T-helper 9 cell (primary cell): ENCODE measurements around the gene SPEM2.

Experiments used
- DNase-seq: peaks from one replicate; pipeline ENCODE4 v3.0.0-alpha.2; 2020
- total RNA-seq, 2 donors: gene quantifications; one replicate each; lab custom pipeline; 2026; lab: John Stamatoyannopoulos, UW

SPEM2 gene
- 0 reads per million in 2 donors for total RNA-seq

DNA sequence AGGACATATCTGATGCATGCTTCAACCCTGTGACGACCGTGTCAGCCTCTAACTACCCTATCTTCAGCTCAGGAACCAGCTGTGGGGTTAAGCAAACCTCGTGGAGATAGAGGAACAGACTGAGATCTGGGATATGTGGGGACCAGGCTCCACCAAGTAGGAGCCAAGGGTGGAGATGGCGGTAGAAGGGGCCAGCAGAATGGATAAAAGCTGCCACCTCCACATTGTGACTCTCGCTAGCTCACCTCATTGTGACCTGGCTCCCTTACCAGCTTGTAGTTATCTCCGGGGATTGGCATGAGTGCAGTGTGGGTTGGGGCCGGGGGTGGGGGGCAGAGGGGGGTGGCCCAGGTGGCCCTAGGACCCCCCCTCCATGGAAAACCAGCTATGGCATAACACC is at the start of gene SPEM2:
Gene SPEM2 (plus strand): TSS at position 301 of the 400 bp plus-strand sequence. CDS start 73 bp downstream, at position 374.
- DNase-seq = no peak

DNA sequence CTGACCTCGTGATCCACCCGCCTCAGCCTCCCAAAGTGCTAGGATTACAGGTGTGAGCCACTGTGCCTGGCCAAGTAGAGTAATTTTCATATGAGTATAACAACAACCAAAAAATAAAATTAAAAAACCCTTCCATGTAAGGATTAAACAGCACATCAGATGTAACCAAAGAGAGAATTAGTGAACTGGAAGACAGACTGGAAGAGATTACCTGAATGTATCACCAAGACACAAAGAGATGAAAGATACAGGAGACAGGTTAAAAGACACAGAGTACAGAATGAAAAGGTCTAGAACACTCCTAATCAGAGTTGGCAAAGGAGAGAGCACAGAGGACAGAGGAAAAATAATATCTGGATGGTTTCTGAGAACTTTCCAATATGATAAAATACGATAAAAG is 46.3 kb upstream of the SPEM2 start:
- DNase-seq = no peak

DNA sequence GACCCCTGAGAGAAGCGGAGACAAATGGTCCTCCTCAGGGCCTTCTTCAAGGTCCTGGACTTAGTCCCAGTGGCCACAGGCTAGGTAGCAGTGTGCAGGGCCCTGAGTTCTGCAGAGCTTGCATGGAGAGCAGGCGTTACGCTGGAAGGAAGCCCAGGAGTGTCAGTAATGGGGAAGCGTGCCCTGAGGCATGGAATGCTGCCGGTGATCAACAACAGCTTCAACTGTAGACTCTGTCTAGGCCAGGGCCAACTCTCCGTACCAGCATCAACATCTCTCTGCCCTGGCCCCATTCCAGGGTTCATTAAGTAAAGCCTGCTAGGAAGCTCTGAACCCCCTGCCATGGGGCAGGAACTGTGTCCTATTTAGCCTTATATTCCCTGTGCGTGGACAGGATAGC is 45.1 kb upstream of the SPEM2 start:
- DNase-seq = no peak

DNA sequence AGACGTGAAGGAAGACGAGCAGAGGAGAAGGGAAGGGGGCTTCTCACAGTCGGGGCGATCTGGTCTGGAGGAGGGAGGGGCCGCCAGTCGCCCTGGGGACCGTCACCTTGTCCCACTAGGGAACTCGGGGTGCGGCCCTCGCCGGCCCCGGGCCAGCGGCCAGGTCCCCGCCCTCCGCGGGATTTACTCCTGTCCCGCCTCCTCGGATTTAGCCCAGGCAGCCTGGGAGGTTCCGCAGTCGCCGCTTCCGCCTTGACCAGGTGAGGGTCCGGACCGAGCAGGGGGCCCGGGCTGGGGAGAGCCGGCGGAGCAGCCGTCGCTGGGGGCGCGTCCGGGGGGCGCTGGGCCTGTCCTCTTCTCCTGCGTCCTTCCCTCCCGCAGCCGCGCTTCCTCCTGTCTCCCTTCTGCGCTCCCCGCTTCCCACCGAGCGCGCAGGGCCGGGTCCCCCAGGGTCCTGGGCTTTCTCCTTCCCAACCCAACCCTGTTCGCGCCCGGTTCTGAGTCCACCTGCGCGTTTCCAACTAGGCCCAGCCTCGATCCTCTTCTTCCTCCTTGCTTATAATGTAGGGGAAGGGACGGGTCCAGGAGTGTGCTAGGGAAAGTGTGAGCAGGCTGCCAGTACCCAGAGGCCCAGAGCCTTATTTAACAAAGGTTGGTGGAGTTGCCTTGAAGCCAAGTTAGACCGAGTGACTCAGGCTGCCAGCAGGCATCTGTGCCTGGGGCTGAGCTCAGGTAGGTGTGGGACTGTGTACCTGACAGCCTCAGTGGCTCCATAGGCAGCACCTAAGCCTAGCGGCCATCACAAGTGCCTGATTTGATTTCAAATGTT is 44.3 kb upstream of the SPEM2 start, which contains the start of gene TNK1:
Gene TNK1 (plus strand): TSS at position 235 of the 829 bp plus-strand sequence. CDS start 1,838 bp downstream, outside the sequence.
- no peak for DNase-seq

DNA sequence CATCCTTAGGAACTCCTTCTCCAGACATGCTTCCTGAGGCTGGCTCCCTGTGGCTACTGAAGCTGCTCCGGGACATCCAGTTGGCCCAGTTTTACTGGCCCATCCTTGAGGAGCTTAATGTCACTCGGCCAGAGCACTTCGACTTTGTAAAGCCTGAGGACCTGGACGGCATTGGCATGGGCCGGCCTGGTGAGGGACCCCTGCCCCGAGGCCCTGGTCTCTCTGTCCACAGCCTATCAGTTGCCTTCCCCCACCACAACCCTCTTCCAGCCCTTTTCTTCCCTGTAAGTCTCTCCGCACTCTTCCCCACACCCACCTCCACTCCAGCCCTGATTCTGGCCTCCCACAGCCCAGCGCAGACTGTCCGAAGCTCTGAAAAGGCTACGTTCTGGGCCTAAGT is 42.5 kb upstream of the SPEM2 start:
- no peak for DNase-seq

DNA sequence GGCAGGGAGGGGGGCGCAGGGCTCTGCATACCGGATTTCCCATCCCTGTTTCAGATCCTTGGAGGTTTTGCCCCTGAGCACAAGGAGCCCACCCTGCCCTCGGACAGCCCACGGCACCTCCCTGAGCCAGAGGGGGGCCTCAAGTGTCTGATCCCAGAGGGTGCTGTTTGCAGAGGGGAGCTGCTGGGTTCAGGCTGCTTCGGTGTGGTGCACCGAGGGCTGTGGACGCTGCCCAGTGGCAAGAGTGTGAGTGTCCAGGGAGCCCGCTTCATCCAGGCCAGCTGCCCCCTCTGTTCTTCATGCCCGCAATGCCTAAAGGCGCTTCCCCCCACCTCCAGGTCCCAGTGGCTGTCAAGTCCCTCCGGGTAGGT is 42.1 kb upstream of the SPEM2 start:
- DNase-seq = no peak

DNA sequence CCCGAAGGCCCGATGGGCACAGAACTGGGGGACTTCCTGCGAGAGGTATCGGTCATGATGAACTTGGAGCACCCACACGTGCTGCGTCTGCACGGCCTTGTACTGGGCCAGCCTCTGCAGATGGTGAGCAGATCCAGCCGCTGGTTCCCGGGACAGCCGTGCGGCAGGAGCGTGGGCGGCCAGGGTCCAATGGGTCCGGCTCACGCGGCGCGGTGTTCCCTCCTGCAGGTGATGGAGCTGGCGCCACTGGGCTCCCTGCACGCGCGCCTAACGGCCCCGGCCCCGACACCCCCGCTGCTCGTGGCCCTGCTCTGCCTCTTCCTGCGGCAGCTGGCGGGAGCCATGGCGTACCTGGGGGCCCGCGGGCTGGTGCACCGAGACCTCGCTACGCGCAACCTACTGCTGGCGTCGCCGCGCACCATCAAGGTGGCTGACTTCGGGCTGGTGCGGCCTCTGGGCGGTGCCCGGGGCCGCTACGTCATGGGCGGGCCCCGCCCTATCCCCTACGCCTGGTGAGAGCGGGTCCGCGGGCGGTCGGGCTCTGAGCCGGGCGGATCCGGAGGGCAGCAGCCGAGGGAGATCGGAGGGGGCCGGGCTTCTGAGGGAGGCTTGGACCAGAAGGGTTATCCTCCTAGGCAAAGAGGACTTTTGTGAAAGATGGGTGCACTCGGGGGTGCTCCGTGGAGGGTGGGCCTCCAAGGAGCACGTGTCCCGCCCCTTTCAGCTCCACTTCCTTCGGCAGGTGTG is 41.5 kb upstream of the SPEM2 start:
- DNase-seq = peak; percentile 73

DNA sequence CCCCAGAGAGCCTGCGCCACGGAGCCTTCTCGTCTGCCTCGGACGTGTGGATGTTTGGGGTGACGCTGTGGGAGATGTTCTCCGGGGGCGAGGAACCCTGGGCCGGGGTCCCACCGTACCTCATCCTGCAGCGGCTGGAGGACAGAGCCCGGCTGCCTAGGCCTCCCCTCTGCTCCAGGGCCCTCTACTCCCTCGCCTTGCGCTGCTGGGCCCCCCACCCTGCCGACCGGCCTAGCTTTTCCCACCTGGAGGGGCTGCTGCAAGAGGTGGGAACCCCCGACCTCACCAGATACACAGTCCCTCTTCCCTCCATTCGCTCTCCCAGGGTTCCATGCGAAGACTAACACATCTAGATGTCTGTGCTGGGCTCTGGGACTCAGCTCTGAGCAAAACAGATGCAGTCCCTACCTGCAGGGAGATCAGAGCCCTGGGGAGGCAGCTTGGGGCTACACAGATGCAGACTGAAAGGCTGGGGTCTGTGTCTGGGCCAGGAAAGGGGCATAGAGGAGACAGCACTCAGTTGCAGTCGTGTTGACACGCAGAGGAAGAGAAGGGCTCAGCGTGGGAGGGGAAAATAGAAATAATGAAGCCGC is 40.8 kb upstream of the SPEM2 start:
- DNase-seq = no peak

DNA sequence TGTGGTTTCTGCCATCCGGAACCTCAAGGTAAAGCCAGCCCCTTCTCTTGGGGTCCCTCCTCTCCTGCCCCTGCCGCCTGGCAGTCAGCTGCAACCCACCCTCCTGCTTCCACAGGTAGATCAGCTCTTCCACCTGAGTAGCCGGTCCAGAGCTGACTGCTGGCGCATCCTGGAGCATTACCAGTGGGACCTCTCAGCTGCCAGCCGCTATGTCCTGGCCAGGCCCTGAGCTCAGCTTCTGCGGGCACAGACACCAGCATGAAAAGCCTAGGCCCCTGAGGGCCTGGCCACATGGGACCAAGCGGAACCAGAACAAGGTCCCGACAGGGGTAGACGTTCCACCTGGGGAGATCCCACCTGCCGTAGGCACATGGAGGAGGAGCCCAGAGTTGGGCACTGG is 36.6 kb upstream of the SPEM2 start:
- DNase-seq = no peak

DNA sequence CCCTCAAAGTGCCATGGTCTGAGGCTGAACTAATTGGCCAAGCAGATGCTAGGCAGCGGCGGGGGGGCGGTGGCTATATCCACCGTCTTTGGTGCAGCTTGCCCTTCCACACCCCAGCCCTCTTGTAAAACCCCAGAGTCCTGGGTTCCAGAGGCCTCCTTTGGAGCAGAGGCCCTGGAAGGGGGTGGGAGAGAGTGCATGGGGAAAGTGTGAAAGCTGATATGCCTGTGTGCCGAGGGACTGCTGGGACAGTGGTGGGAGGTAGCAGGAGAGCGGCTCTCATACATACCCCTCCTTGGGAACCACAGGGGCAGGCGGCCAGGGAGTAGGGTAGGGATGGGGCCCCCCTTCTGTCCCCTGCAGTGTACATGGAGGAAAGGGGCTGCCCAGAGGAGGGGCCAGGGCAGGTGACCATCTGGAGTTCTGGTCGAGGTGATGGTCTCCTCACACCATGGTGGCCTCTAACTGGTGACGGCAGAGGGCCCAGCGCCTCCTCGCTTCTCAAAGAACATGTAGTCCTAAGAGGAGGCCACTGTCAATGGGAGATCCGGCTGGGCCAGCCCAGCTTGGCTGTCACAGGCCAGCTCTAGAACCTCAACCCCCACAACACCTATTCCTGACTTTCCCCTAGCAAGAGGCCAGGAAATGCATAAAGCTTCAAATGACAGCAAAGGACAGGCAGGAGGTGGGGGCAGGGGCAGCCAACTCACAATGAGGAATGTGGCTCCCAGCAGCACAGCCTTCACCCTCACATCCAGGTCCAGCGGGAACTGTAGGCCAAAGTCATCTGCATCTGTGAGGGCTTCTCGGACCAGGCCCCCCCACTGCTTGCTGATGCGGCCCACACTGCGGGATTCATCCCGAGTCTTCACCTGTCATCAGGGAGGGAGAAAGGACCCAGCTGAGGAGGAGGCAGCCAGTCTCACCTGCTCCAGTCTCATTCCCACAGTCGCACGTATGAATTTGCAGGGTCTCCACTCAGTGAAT is 35.2 kb upstream of the SPEM2 start:
- DNase-seq = no peak

DNA sequence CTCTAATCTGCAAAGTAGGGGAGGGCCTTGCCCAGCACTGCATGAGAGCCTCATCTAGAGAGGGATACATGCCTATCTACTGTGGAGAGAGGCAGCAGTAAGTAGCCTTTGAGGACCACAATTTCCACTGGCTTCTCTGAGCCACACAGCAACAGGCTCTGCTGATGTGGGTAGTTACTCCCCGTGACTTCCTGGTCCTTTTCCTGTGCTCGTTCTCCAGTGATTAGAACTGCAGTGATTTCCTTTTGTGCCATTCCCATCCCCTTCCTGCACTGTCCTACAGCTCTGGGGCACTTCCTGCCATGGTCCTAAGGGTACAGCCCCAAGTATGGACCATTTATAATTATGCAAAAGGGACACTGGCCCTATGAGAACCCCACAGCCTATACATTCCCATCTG is 34.1 kb upstream of the SPEM2 start:
- no peak for DNase-seq

DNA sequence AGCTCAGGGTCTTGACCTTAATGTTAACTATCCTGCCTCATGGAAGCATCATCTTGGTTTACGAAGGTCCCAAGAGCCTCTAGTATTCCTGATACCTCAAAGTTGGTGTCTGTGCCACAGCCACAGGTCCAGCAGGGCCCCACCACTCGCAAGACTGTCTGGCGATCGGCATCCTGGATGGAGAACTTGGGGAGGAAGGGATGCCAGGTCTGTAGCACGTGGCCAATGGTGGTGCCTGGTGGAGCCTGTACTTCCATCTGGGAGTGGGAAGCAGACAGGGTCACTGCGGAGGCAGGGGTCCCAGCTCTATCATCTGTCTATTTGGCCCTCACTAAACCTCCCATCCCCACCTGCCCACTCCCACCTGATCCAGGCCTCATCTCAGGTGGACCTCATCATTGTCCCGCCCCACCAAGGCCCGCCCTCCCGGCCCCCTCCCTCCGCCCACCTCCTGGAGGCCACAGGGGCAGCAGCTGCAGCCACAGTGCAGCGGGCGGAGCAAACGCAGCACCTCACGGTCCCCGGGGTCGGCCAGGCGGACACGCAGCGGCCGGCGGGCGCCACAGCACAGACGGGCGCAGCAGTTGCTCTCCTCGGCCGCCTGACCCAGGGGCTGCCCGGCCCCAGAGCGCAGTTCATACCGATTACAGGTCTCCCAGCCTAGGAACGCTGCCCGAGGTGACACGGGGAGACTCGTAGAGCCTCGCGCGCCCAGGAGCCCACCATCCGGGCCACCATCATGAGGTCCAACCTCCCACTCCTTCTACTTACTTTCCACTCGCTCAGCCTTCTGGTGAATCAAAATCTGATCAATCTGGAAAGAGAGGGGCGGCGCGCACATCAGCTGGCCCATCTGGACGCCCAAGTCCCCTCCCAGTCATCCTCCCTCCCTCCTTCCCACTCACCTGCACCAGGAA is 32.5 kb upstream of the SPEM2 start:
- no peak for DNase-seq

DNA sequence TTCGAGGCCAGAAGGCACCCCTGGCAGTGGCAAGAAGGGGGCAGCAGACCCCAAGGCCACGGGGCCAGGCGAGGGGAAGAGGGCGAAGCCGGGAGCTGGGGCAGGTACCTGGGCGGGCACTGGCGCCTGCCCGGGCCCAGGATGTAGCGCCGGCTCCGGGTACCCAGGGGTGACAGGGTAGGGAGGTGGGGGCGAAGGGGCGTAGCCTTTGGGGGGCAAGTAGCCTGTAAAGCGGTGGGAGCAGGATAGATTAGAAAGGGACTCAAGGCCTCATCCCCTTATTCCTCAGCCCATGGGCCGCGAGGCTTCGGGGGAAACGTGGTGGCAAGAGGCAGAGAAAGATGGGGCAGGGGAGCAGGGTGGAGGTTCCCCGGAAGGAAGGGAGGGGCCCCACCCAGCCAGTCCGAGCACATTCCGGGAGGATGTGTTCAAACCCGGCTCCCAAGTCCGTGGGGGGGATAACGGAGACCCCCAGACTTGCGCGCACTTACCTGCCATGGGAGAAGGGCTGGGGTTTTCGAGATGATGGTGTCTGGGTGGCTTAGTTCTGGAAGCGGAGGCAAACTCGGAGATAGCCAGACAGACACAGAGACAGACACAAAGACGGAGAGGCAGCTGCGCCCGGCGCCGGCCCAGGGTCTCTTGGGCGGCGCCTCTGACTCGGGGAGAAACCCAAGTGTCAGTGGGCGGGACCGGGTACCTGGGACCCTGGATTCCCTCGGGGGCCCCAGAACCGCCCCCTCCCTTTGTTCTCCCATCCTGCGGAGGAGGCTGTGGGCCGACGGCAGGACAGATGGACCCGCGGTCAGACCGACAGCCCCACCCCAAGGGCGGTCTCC is 31.6 kb upstream of the SPEM2 start:
- peak; percentile 68 for DNase-seq

DNA sequence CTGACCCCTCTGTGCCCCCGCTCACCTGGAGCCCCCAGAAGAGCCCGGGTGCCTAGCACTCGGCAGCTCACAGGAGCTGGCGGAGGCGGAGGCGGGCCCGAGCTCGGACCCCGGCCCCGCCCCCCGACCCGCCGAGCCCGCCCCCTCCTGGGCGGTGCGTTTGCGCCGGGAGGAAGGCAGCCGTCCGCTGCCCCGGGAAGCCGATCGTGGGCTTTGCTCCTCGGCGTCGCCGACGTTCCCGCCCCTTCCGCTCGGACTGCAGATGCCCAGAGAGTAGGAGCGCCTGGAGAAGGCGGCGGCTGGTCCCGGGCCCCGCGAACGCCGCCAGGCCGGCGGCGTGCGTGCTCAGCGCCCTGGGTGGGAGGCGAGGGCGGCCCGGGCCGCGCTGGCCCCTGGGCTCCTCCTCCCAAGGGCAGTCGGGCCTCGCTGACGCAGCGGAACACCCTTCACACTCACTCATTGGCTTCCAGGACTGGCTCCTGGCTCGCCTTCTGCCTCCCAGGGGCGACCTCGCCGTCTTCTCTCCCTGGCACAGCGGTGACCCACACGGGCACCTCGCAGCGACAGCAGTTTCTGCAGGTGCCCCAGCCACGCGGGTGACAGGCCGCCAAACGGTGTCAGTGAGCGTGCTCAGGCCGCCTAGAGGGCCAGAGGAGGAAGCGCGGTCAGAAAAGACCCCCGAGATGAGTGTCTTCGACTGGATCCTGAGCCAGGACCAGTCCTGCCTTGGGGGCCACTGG is 30.8 kb upstream of the SPEM2 start, which contains the start of gene PLSCR3:
Gene PLSCR3 (minus strand): TSS at position 74 of the 740 bp plus-strand sequence. CDS start 415 bp downstream, outside the sequence.
- peak; percentile 81 for DNase-seq

DNA sequence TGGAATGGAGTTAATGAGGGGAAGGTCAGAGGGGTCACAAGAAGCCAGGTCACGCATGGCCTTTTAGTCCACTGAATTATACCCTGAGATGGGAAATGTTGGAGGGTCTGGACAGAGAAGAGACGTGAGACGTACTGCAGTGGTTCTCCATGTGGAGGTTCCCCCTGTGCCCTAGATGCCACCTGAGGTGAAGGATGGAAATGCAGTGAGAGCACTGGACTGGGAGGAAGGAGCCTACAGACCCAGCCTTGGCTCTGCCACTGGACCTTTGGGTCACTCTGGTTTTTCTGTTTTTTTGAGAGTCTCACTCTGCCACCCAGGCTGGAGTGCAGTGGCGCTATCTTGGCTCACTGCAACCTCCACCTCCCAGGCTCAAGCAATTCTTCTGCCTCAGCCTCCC is 29.3 kb upstream of the SPEM2 start:
- DNase-seq = no peak

DNA sequence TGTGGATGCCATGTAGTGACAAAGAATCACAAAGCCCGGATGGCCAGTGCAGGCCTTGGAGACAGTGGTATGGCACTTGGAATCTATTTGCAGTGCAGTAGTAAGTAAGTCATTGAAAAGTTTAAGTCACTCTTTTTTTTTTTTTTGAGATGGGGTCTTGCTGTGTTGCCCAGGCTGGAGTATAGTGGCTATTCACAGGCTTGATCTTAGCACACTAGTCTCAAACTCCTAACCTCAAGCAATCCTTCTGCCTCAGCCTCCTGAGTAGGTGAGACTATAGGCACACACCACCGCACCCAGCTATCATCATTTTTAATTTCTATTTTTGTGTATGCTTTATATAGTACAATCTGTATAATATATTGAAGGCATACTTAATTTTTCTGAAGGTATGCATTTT is 26.8 kb upstream of the SPEM2 start:
- no peak for DNase-seq

DNA sequence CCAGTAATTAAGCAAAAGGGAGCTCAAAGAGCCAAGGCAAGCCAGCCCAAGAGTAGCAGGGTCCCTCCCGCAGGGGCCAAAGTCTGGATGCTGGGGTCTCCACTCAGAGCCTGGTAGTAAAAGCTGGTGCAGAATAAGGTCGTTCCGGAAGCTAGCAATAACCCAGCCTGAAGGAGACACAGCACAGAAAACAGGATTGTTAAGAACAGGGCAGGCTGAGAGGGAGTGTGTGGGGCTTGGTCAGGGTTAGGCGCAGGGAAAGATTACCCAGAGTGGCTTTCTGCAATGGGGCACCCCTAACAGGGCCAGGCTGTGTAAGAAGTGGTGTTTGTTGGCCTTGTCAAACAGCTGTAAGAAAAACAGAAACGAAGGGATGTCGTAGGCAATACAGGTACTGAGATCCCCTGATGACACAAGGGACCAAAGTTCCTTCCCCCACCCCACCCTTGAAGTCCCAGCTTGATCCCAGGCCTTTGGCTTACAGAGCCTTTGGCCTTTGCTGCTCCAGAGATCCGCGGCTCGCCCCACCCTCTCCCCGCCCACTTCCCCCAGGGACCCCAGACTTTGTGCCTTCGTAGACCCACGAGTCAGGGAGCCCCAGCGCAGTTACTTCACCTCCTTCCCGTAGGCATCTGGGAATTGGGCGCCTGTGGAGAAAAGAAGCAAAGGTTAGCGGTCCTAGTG is 22.2 kb upstream of the SPEM2 start:
- DNase-seq = peak; percentile 25

DNA sequence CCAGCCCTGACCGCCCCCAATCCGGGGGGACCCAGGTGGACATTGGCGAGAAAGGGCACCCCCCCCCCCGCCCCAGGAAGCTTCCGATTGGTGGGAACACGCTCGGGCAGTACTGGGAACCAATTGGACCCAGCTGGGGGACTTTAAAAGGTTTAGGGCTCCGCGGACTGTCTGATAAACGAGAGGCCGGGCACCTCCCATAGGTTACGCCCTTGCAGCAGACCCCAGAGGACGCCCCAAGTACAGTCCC is 21.8 kb upstream of the SPEM2 start:
- DNase-seq = no peak
